Hematopoietic multipotent progenitor cell treated with erythropoietin and hydrocortisone succinate and interleukin-3 and kit ligand, for 4 days (in vitro differentiated cells): Measurements from ENCODE around the gene GPR150.
"Not testable (repeated sequence)": the region's sequence is repeated elsewhere in the genome, so short reads cannot be mapped to it uniquely, and the experiment has no call there.

Experiments used
- DNase-seq: peaks from one replicate; pipeline ENCODE4 v3.0.0-alpha.2; 2015

Gene GPR150

GRCh38 chr5:95626701-95627100, 6.8 kb downstream of the GPR150 start:
- no peak for DNase-seq

- DNase-seq: no peak
Observed at GRCh38 chr5:95627971-95628810, 8.3 kb downstream of the GPR150 start.

- no peak for DNase-seq
Observed at GRCh38 chr5:95628933-95629332, 9.0 kb downstream of the GPR150 start.

- no peak for DNase-seq
Observed at GRCh38 chr5:95630394-95630917, 10.6 kb downstream of the GPR150 start.

- DNase-seq: peak; percentile 18
Observed at GRCh38 chr5:95631255-95631958, 11.5 kb downstream of the GPR150 start.

- peak; percentile 77 for DNase-seq
Observed at GRCh38 chr5:95631991-95632675, 12.2 kb downstream of the GPR150 start.

- not testable (repeated sequence) for DNase-seq
Observed at GRCh38 chr5:95632942-95633341, 13.1 kb downstream of the GPR150 start.

DNA sequence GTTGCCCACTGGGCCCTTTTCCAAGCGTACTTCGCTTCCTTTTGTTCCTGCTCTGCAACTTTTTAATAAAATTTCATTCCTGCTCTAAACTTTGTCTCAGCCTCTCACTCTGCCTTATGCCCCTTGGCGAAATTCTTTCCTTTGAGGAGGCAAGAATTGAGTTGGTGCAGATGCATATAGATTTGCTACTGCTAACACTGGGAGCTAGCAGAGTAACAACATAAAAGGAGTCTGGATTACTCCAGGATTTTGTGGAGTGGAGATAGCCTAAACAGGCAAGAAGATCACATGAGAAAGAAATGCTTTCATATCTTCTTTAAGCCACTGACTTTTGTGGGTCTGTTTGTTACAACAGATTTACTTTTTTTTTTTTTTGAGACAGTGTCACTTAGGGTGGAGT, 13.8 kb downstream of the GPR150 start:
- DNase-seq: no peak

DNA sequence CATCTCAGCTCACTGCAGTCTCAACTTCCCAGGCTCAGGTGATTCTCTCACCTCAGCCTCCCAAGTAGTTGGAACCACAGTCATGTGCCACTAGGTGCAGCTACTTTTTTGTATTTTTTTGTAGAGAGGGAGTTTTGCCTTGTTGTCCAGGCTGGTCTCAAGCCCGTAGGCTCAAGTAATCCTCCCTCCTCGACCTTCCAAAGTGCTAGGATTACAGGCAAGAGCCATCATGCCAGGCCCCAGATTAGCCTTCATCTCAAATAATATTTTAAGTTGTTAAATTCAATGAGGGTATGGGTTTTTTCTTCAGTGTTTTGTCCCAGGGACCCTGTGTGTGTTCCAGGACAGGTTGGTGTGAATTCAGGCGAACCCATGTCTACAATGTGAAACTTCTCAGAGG, 14.2 kb downstream of the GPR150 start:
- DNase-seq: no peak

- DNase-seq: no peak
Observed at GRCh38 chr5:95638632-95639031, 18.7 kb downstream of the GPR150 start.

DNA sequence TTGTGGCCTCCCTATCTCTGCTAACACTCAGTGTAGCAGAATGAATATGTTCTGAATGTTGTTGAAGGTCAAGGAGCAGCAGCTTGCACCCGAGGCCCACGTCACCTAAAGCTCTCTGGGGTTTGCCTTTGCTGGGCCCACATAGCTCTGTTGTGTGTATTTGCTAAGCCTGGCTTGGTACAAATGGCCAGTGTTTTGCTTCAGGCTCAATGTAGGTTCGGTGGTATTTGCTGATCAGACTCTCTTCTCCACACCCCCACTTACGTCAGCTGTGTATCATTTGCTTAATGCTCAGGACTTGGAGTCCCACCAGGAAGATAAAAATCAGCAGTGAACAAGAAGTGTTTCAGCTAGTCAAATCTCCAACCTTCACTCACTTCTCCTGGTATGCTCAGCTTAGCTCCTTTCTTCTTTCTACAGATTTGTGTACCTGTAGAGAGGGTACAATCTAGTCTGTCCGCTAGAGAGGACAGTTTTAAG, 21.9 kb downstream of the GPR150 start:
- no peak for DNase-seq

- no peak for DNase-seq
Observed at GRCh38 chr5:95643152-95643551, 23.3 kb downstream of the GPR150 start.

GRCh38 chr5:95644351-95645042, 24.6 kb downstream of the GPR150 start:
- peak; percentile 87 for DNase-seq

DNA sequence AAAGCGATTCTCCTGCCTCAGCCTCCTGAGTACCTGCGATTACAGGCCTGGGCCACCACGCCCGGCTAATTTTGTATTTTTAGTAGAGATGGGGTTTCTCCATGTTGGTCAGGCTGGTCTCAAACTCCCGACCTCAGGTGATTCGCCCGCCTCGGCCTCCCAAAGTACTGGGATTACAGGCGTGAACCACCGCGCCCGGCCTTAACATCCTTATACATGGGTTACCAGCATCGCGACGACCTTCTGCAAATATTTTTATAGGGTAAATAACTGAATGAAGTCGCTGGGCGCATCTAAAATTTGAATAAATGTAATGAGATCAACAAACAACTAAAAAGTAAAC, 26.3 kb downstream of the GPR150 start:
- DNase-seq: not testable (repeated sequence)

GRCh38 chr5:95646569-95647431, 26.9 kb downstream of the GPR150 start, which contains the start of gene RFESD:
Gene RFESD, plus strand, starts transcription at chr5:95646777. Its CDS starts 5,495 bp downstream, at chr5:95652272.
- peak; percentile 99 for DNase-seq

- peak; percentile 91 for DNase-seq
Observed at GRCh38 chr5:95647886-95648860, 28.3 kb downstream of the GPR150 start.

- peak; percentile 33 for DNase-seq
Observed at GRCh38 chr5:95649274-95649673, 29.4 kb downstream of the GPR150 start.

GRCh38 chr5:95649842-95650620, 30.1 kb downstream of the GPR150 start:
- peak; percentile 32 for DNase-seq

- no peak for DNase-seq
Observed at GRCh38 chr5:95652849-95653248, 33.0 kb downstream of the GPR150 start.
